SK-N-SH treated with all-trans-retinoic acid at 6 μM for 48 hours (cell line): Measurements from ENCODE around the gene PSMB10.

Experiments used
- ATAC-seq: fragments of 200-7000 bp; cut with Tn5 transposase; 3 replicates; pipeline ENCODE4 v1.9.1; 2020; ENCODE audit warnings: mild to moderate bottlenecking, moderate library complexity
- ARNTL ChIP-seq: fragments of 450-650 bp; formaldehyde crosslinking; IDR thresholded peaks from 2 replicates; pipeline ENCODE4 v1.5.0; 2020; ENCODE audit warnings: low read depth, mild to moderate bottlenecking, moderate library complexity, borderline replicate concordance
- BACH2 ChIP-seq: fragments of 250-450 bp; sonication (Bioruptor Pico); IDR thresholded peaks from 2 replicates; pipeline ENCODE4 v1.9.0; 2021; ENCODE audit warnings: mild to moderate bottlenecking, borderline replicate concordance
- CSRNP3 ChIP-seq: fragments of 250-450 bp; sonication (Bioruptor Pico); IDR thresholded peaks from 2 replicates; pipeline ENCODE4 v1.5.1; 2021; ENCODE audit warnings: mild to moderate bottlenecking, moderate library complexity
- ESRRG ChIP-seq: fragments of 250-450 bp; sonication (Bioruptor Pico); IDR thresholded peaks from 2 replicates; pipeline ENCODE4 v1.6.1; 2021; ENCODE audit warnings: mild to moderate bottlenecking
- GLIS3 ChIP-seq: fragments of 250-450 bp; sonication (Bioruptor Pico); IDR thresholded peaks from 2 replicates; pipeline ENCODE4 v1.5.0; 2020; ENCODE audit warnings: mild to moderate bottlenecking, moderate library complexity
- ISL1 ChIP-seq: fragments of 250-450 bp; sonication (Bioruptor Pico); IDR thresholded peaks from 2 replicates; pipeline ENCODE4 v2.1.2; 2022; ENCODE audit warnings: mild to moderate bottlenecking, moderate library complexity
- OSR1 ChIP-seq: fragments of 250-450 bp; sonication (Bioruptor Pico); IDR thresholded peaks from 2 replicates; pipeline ENCODE4 v1.8.0; 2022; ENCODE audit warnings: moderate library complexity, mild to moderate bottlenecking, inconsistent platforms
- PATZ1 ChIP-seq: fragments of 250-450 bp; sonication (Bioruptor Pico); IDR thresholded peaks from 2 replicates; pipeline ENCODE4 v1.8.0; 2020; ENCODE audit warnings: mild to moderate bottlenecking, moderate library complexity, borderline replicate concordance
- POU6F1 ChIP-seq: fragments of 250-450 bp; sonication (Bioruptor Pico); IDR thresholded peaks from 2 replicates; pipeline ENCODE4 v1.8.0; 2021; ENCODE audit warnings: low read depth, mild to moderate bottlenecking, moderate library complexity, borderline replicate concordance
- PPARA ChIP-seq: fragments of 250-450 bp; sonication (Bioruptor Pico); IDR thresholded peaks from 2 replicates; pipeline ENCODE4 v1.5.0; 2020; ENCODE audit warnings: mild to moderate bottlenecking, borderline replicate concordance
- RARB ChIP-seq: fragments of 250-450 bp; sonication (Bioruptor Pico); IDR thresholded peaks from 2 replicates; pipeline ENCODE4 v1.8.0; 2021; ENCODE audit warnings: mild to moderate bottlenecking, moderate library complexity
- SNAI2 ChIP-seq: fragments of 250-450 bp; sonication (Bioruptor Pico); IDR thresholded peaks from 2 replicates; pipeline ENCODE4 v1.5.0; 2020; ENCODE audit warnings: mild to moderate bottlenecking, moderate library complexity
- TOX ChIP-seq: fragments of 250-450 bp; sonication (Bioruptor Pico); IDR thresholded peaks from 2 replicates; pipeline ENCODE4 v1.8.0; 2021; ENCODE audit warnings: mild to moderate bottlenecking, moderate library complexity, borderline replicate concordance
- TSHZ2 ChIP-seq: fragments of 250-450 bp; sonication (Bioruptor Pico); IDR thresholded peaks from 2 replicates; pipeline ENCODE4 v1.5.0; 2020; ENCODE audit warnings: mild to moderate bottlenecking, moderate library complexity
- ZC3H10 ChIP-seq: fragments of 250-450 bp; sonication (Bioruptor Pico); IDR thresholded peaks from 2 replicates; pipeline ENCODE4 v1.5.1; 2021; ENCODE audit warnings: mild to moderate bottlenecking, moderate library complexity
- ZFP3 ChIP-seq: fragments of 250-450 bp; sonication (Bioruptor Pico); IDR thresholded peaks from 2 replicates; pipeline ENCODE4 v1.5.0; 2020; ENCODE audit warnings: mild to moderate bottlenecking, moderate library complexity
- ZFP30 ChIP-seq: fragments of 450-650 bp; formaldehyde crosslinking; IDR thresholded peaks from 2 replicates; pipeline ENCODE4 v1.5.0; 2022; ENCODE audit warnings: mild to moderate bottlenecking, moderate library complexity
- ZNF70 ChIP-seq: fragments of 450-650 bp; formaldehyde crosslinking; IDR thresholded peaks from 2 replicates; pipeline ENCODE4 v1.5.0; 2020; ENCODE audit warnings: mild to moderate bottlenecking, moderate library complexity
- ZNF8 ChIP-seq: fragments of 450-650 bp; formaldehyde crosslinking; IDR thresholded peaks from 2 replicates; pipeline ENCODE4 v1.5.0; 2020; ENCODE audit warnings: mild to moderate bottlenecking, moderate library complexity

The PSMB10 gene

GRCh38 chr16:67943619-67944504, 7.2 kb upstream of the PSMB10 start, which contains the start of gene LCAT:
Gene LCAT, minus strand, starts transcription at chr16:67944120. Its CDS starts 19 bp downstream, at chr16:67944101.
- TF ChIP-seq ISL1 (CRISPR knock-in tag) (no peak), TOX (no peak), POU6F1 (CRISPR knock-in tag) (no peak), ZC3H10 (CRISPR knock-in tag) (no peak), SNAI2 (no peak), ZNF8 (no peak), RARB (CRISPR knock-in tag) (no peak), ZFP30 (CRISPR knock-in tag) (no peak), OSR1 (CRISPR knock-in tag) (no peak), CSRNP3 (CRISPR knock-in tag) (no peak), ZNF70 (CRISPR knock-in tag) (no peak), ESRRG (no peak), PPARA (CRISPR knock-in tag) (no peak)

GRCh38 chr16:67943256-67943618, 6.6 kb upstream of the PSMB10 start:
- TF ChIP-seq ZC3H10 (CRISPR knock-in tag) = no peak
- no peak for TF ChIP-seq ZNF8
- no peak for TF ChIP-seq ISL1 (CRISPR knock-in tag)
- no peak for TF ChIP-seq GLIS3 (CRISPR knock-in tag)
- TF ChIP-seq PATZ1 (CRISPR knock-in tag) = no peak
- no peak for TF ChIP-seq BACH2
- TF ChIP-seq OSR1 (CRISPR knock-in tag) = no peak
- no peak for TF ChIP-seq TSHZ2 (CRISPR knock-in tag)
- no peak for ATAC-seq

More at GRCh38 chr16:67943619-67944504, 7.2 kb upstream of the PSMB10 start, which contains the start of gene LCAT:
- ATAC-seq = no peak

GRCh38 chr16:67942510-67943255, 6.0 kb upstream of the PSMB10 start:
- no peak for TF ChIP-seq TSHZ2 (CRISPR knock-in tag)
- TF ChIP-seq BACH2 = no peak
- TF ChIP-seq ARNTL (CRISPR knock-in tag) = no peak
- TF ChIP-seq PPARA (CRISPR knock-in tag) = no peak
- TF ChIP-seq ISL1 (CRISPR knock-in tag) = no peak
- no peak for TF ChIP-seq SNAI2
- TF ChIP-seq ZC3H10 (CRISPR knock-in tag) = no peak
- no peak for TF ChIP-seq ZFP3 (CRISPR knock-in tag)
- TF ChIP-seq ESRRG = no peak
- TF ChIP-seq GLIS3 (CRISPR knock-in tag) = no peak
- ATAC-seq = no peak; the same call in 2 of the 3 replicates
